Adipose tissue (tissue), 3 donors: ENCODE results near the gene ZCCHC3. TPM values are rescaled to one million over a fixed set of nuclear protein-coding genes. Genes with fewer than 3 reads are reported as not detected.
"Not testable (repeated sequence)": the region's sequence is repeated elsewhere in the genome, so short reads cannot be mapped to it uniquely, and the experiment has no call there.

Experiments
- H3K27ac ChIP-seq: one replicate; pipeline ENCODE4 v1.5.1; 2013; ENCODE audit warnings: low read depth, low read length
- WGBS, 3 donors: extraction: QIAGEN DNeasy Blood & Tissue Kit; methylation state at CpG; one replicate each; pipeline ENCODE4 v1.1.7; 2013; 5-methylcytosine and 5-hydroxymethylcytosine counted together
- polyA plus RNA-seq, 3 donors: library from polyadenylated mRNA; stranded (reverse); fragments of 200-250 nt; gene quantifications; one replicate each; pipeline ENCODE4 v1.2.3, GENCODE V29; 2013
- donor health status: healthy with polysubstance abuse.
- donor health status: Bipolar disorder and iron deficiency.
- donor health status: healthy.

ZCCHC3 gene, protein sequence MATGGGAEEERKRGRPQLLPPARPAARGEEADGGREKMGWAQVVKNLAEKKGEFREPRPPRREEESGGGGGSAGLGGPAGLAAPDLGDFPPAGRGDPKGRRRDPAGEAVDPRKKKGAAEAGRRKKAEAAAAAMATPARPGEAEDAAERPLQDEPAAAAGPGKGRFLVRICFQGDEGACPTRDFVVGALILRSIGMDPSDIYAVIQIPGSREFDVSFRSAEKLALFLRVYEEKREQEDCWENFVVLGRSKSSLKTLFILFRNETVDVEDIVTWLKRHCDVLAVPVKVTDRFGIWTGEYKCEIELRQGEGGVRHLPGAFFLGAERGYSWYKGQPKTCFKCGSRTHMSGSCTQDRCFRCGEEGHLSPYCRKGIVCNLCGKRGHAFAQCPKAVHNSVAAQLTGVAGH
- polyA plus RNA-seq: 1 to 10 TPM; 4.1 to 8.9 (median 7.8) TPM

DNA sequence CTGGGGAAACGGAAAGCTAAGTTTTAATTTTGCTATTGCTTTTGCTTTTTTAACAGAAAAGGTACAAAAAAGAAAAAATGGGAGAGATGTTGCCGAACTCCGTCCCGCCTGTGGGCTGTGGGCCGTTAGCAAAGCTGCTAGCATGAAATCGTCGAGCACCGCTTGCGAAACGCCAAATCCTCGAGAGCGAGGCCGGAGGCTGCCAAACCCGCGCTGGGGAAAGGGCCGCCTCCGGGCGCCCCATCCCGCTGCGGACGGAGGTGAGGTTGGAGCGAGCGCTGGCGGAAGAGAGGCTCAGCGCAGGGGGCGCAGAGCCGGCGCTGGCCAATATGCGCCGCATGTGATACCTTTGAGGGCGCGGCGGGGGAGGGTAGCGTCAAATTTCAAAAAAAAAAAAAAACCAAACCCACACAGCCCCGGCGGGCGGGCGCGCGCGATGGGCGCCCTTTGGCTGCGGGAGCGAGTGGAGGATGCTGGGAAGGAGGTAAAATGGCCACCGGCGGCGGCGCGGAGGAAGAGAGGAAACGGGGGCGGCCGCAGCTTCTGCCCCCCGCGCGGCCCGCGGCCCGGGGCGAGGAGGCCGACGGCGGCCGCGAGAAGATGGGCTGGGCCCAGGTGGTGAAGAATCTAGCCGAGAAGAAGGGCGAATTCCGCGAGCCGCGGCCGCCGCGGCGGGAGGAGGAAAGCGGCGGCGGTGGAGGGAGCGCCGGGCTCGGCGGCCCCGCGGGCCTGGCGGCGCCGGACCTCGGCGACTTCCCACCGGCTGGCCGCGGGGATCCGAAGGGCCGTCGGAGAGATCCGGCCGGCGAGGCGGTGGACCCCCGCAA lies at the start of gene ZCCHC3:
TSS of gene ZCCHC3 (plus strand) at position 473 of the 827 bp plus-strand sequence. CDS start at position 490, 17 bp downstream.
- H3K27ac ChIP-seq: peak within 1 kb of the TSS; percentile 86
- WGBS, 3 donors: 0 to 1% (median 1%) methylated on average over 61 to 99 of the region's 99 CpGs

DNA sequence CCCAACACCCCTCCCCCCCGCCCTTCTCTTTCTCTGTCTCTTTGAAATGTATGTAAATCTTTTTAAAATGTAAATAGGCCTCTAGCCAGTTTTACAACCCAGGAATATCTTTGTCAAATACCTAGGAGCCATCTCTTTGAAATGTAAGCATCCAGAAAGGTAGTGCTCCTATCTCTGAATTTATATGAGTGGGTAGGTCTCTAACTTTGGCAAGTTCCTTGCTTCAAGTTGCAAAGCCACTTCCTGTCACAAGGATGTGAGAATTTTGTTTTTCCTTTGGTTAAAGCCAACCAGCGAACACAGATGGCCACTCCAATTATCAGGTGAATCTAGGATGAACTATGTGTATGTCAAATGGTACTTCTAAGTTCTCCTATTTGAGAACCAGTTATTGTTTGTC lies 46.0 kb upstream of the ZCCHC3 start:
- 34 to 62% (median 40%) methylated on average over 2 of the region's 2 CpGs for WGBS, 3 donors
- H3K27ac ChIP-seq: no peak overlapping the region

DNA sequence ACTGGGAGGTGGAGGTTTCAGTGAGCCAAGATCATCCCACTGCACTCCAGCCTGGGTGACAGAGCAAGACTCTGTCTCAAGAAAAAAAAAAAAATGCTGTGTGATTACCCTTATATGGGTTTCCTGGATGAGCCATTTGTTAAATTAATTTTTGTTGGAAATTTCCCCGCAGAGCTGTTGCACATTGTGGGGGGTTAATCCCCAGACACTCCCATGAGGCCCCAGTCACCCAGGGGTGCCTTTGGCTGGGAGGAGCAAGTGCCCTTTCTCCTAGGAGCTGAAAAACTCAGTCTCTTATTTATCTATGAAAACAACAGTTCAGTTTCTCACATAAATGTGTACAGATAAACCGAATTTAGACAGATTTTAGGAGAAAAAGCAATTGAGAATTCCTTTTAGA lies 44.6 kb upstream of the ZCCHC3 start:
- 76 to 82% (median 77%) methylated on average over 2 of the region's 2 CpGs for WGBS, 3 donors
- H3K27ac ChIP-seq: no peak overlapping the region

DNA sequence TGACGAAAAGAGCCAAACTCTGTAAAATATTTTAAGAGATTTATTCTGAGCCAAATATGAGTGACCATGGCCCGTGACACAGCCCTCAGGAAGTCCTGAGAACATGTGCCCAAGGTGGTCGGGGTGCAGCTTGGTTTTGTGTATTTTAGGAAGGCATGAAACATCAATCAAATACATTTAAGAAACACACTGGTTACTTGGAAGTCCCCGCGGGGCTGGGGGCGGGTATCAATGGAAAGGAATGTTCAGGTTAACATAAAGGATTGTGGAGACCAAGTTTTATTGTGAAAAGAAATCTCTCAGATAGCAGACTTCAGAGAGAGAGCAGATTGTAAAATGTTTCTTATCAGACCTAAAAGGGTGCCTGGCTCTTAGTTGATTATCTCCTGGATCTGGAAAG lies 43.9 kb upstream of the ZCCHC3 start:
- WGBS, 3 donors: 41 to 56% (median 50%) methylated on average over 6 of the region's 6 CpGs
- H3K27ac ChIP-seq: not testable (repeated sequence)

DNA sequence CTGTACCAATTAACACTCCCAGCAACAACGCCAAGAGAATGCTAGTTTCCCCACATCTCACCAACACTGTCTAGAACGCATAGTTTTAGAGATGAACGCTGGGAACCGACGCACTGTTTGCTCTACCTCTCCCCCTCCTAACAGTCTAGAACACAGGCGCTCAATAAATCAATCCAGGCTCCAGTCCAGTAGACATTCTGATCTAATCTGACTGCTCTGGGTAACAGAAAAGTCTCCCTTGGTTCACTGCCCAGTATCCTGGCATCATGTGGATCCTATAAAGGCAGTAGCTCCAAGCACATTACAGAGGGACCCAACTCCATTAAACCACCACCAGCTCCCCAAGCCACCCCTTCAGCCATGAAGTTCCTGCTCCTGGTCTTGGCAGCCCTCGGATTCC lies 40.0 kb upstream of the ZCCHC3 start, which contains the start of gene DEFB132:
TSS of gene DEFB132 (plus strand) at position 306 of the 400 bp plus-strand sequence. CDS start at position 361, 55 bp downstream.
- no peak within 1 kb of the TSS for H3K27ac ChIP-seq
- WGBS, 3 donors: 16 to 80% (median 74%) methylated on average over 7 of the region's 7 CpGs

DNA sequence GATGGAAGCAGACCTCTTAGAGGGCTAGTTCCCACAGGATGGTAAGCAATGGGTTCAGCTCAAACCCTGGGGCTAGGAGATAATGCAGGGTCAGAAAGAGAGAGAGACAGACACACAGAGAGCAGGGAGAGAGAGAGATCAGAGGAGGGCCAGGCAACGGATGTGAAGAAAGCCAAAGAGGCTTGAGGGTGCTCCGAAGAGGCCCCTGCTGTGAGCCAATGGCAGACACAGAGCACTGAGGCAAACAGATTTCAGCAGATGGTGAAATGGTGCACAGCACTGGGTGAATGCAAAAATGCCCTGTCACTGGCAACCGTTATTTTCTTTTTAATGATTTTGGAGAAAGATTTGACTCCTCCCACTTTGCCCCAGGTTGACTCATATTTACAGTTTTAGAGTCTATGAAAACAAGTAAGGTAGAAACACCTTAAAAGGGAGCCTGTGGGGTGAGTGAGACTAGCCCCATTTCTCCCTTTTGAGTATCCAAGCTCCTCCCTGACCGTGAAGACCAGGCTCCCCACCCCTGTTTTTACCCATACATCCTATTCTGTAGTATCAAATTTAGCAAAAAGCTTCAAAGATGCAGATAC lies 39.0 kb upstream of the ZCCHC3 start:
- WGBS, 3 donors: 34 to 65% (median 60%) methylated on average over 4 of the region's 4 CpGs
- H3K27ac ChIP-seq: no peak overlapping the region

DNA sequence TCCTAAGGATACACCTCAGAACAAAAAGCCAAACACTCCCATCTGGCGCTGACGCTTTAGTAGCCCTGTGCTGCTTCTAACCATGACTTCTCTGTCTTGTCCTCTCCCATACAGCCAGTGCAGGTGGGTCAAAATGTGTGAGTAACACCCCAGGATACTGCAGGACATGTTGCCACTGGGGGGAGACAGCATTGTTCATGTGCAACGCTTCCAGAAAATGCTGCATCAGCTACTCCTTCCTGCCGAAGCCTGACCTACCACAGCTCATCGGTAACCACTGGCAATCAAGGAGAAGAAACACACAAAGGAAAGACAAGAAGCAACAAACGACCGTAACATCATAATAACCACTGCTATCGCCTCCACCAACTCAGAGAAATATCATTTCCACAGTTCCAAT lies 38.4 kb upstream of the ZCCHC3 start:
- no peak overlapping the region for H3K27ac ChIP-seq
- 37 to 51% (median 42%) methylated on average over 8 of the region's 8 CpGs for WGBS, 3 donors

DNA sequence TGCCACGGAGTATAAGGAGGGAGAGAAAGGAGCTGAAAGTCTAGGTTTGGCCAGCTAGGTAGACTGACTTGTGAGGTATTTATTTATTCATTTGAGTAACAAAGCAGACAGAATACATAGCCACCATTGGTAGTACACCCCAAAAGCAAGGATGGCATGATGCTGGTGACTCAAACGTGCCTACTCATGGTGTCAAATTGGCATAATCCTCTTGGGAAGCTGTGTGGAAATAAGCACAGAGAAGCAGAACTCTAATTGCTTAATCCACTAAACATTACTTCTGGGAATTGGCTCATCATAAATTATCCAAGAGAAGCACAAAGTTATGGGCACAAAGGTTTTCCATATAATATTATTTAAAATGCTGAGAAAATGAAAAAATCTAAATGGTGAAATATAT lies 37.4 kb upstream of the ZCCHC3 start:
- no peak overlapping the region for H3K27ac ChIP-seq
- WGBS, 3 donors: 53 to 54% (median 53%) methylated on average over 2 of the region's 2 CpGs

DNA sequence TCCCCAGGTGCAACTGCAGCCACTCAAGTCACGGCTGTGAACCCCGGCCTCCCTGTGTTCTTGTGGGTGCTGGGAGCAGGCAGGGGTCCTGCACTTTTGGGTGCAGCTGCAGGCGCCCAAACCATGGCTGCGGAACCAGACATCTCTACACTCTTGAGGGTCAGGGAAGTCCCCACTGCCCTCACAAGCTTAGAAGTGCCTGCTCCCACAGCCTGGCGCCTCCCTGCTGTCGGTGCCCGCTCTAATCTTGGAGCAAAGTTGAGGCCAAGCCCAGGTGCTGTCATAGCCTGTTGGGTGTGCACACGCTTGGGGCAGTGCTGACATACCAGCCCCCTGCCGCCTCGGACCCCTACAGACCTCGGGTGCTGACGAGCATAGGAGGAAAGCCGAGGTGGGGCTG lies 33.7 kb upstream of the ZCCHC3 start:
- WGBS, 3 donors: 77 to 84% (median 82%) methylated on average over 13 of the region's 13 CpGs

DNA sequence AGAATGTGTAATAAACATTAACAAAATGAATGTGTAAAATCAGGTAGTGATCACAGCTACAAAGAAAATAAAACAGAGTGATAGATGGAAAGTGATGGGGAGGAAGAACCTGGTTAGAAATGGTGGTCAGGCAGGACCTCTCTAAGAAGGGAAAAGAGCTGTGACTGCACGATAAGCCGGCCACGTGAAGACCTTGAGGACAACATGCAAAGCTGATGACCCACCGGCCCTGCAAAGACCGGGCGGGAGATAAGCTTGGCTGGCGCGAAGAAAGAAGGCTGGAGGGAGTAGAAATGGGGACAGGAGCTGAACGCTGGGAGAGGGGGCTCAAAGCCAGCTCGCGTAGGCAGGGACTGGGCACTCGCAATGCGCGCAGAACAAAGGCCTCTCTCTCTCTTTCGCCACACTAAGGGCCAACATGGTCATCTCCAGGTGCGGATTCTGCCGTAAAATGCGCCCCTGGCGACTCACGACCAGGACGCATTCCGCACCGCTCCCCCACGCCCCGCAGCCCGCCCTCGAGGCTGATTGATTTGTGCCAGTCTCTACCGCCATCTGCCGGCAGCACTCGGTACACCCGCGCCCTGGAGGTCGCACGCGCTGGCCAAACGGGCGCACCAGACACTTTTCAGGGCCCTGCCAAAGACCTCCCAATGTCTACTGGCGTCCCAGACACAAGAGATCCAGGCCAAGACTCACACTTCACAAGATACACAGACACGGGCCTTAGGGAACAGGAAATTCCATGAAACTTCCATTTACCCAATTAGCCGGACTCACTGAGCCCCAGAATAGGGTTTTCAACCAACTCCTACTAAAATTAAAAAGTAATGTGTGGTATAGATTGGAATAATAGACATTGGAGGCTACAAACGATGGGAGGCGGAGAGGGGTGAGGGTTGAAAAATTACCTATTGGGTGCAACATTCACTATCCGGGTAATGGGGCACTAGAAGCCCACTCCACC lies 30.5 kb upstream of the ZCCHC3 start:
- H3K27ac ChIP-seq: no peak overlapping the region
- WGBS, 3 donors: 7 to 9% (median 8%) methylated on average over 42 to 43 of the region's 43 CpGs

More for the DNA sequence above, 33.7 kb upstream of the ZCCHC3 start:
- H3K27ac ChIP-seq: no peak overlapping the region

DNA sequence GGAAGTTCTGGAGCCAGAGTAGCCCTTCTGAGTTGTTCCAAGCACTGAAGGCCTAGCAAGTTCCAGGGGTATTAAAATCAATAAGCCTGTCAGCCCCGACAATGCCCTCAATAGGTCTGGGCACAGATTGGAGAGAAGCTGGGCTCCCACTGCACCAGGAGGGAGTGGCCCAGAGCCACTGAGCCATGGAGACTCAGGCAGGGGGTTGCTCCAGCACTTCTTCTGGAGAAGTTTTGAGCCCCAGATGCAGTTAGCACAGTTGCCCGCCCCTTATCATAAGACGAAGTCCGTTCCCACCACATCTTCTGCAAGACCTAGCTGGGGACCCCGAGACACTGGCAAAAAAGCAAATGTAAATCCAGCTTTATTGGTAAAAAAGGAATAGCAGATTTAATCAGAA lies 26.9 kb upstream of the ZCCHC3 start:
- no peak overlapping the region for H3K27ac ChIP-seq
- WGBS, 3 donors: 88 to 91% (median 91%) methylated on average over 5 of the region's 5 CpGs

DNA sequence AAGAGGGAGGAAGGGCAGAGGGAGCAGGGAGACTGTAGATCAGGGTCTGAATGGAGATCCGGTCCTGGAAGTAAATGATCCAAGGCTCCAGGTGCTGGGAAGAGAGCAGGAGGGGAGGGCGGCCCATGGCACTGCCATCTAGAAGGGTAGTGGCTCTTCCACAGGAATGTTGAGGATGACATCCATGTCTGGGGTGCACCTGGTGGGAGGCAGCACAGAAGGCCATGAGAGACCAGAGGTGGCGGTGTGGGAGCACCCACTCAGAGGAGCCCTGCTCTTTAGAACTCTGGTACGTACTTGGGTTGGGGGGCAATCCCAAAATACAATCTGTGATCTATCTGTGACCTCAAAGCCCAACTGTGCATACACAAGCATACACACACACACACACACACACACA lies 26.3 kb upstream of the ZCCHC3 start:
- 86 to 94% (median 89%) methylated on average over 4 of the region's 4 CpGs for WGBS, 3 donors

DNA sequence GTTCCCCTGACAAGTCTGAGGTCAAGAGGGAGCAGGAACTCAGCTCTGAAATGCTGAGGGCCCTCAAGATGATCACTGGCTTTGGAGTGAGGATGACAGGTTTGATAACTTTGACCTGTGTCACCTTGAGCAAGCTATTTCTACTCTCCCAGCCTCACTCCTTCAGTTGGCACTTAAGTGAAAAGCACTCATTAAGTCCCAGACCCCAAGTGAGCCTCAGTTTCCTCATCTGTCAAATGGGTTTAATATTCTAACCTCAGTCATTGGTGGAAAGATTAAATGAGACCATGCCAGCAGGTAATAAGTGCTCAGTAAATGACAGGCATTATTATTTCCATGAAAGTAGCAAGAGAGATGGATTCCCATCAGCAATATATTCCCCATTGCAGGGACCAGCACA lies 25.8 kb upstream of the ZCCHC3 start:
- no peak overlapping the region for H3K27ac ChIP-seq

More for the DNA sequence above, 26.3 kb upstream of the ZCCHC3 start:
- no peak overlapping the region for H3K27ac ChIP-seq

DNA sequence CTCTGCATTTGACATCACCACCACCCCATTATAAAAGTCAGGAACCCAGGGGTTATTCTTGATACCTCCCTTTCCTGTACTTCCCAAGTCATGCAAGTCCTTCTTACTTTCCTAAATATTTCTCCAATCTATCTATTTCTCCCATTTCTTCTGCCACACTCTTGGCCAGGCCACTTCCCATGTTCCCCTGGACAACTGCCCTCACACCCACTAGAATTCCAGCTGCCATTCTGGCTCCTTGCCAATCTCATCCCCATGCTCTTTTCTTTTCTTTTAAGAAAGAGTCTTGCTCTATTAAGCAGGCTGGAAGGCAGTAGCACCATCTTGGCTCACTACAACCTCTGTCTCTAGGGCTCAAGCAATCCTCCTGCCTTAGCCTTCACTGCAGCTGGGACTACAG lies 24.7 kb upstream of the ZCCHC3 start:
- no peak overlapping the region for H3K27ac ChIP-seq

DNA sequence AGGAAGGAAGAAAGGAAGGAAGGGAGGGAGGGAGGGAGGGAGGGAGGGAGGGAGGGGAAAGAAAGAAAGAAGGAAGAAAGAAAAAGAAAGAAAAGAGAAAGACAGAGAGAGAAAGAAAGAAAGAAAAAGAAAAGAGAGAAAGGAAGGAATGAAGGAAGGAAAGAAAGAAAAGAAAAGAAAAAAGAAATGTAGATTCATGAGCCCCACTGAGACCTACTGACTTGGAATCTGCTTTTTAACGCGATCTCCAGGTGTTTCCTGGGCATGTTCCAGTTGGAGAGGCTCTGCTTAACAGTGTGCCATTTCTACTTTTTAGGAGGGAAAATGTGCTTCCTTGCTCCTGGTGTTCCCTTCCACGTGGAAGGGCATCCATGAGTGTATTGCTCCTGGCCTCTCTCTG lies 23.5 kb upstream of the ZCCHC3 start:
- no peak overlapping the region for H3K27ac ChIP-seq
- WGBS, 3 donors: 37 to 70% (median 51%) methylated on average over 3 of the region's 3 CpGs

DNA sequence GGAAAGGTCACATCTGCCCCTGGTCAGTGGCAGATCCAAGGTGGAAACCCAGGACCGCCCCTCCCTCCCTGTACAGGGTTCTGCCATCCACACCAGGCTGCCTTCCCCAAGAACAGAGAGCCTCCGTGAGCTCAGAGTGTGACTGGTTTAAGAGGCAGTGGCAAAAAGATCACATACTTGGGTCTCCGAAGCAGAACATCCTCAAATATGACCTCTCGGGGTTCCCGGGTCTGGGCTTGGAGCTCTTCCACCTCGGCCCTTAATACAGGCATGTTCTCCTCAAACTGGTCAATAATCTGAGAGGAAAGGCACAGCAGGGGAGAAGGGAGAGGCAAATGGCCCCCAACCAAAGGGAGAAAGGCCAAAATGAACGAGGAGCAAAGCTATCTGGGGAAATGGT lies 21.6 kb upstream of the ZCCHC3 start:
- 87 to 91% (median 90%) methylated on average over 7 of the region's 7 CpGs for WGBS, 3 donors
- H3K27ac ChIP-seq: no peak overlapping the region

DNA sequence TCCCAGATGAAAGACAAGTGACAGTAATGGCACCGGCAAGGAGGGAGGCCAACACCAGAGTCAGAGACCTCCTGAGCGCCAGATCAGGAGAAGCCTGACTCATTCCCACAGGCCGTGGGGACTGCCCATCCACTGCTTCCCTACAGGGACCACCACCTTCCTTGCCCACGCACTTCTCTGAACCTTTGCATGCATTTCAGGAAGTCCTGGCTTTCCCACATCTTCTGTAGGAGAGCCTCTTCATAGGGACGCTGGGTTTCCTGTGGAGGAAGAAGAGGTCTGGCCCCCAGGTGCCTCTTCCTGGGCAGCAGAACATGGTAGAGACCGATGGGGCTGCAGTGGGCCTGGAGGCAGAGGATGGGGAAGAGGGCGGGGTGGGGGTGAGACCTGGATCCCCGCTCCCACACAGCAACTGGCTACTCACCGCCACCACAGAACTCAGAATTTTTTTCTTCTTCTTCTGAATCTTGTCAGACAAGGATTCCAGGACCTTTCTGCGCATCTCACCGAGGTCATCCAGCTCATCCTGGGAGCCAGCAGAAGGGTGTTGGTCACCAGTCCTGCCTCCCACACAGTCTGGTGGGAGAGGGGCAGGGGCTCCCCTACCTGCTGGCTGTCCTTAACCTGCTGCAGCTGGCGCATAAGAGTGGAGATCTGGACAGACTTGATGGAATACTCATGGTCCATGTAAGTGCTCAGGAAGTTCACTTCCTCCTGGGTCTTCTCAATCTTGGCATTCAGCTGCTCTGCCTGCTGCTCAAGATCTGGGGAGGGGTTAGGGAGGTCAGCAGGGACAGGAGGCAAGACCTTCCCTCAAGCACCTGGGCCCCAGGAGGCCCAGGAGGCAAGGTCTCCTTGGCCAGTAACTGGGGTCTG lies 20.5 kb upstream of the ZCCHC3 start:
- H3K27ac ChIP-seq: no peak overlapping the region
- WGBS, 3 donors: 90 to 94% (median 93%) methylated on average over 12 of the region's 12 CpGs
